MCF 10A (cell line): ENCODE measurements around the gene PRR33. TPM values are rescaled to one million over a fixed set of nuclear protein-coding genes. Genes with fewer than 3 reads are reported as not detected.

Experiments used
- BruUV-seq: library from RNA; stranded (reverse); fragments of 400-500 nt; replicated peaks from 2 replicates; lab custom pipeline; 2021; lab: Mats Ljungman, UMichigan
- CTCF ChIA-PET: fragments of 300-600 bp; sonication (Branson Sonifier 250); formaldehyde crosslinking; extraction: SDS; loops from one replicate; lab custom pipeline; 2021; ENCODE audit warnings: antibody characterized with exemption, inconsistent platforms; lab: Yijun Ruan, JAX
- POLR2A ChIA-PET: fragments of 300-600, 350-650 bp; sonication (Branson Sonifier 250); formaldehyde crosslinking; extraction: SDS; loops from one replicate; lab custom pipeline; 2020; ENCODE audit warnings: antibody characterized with exemption, inconsistent platforms; lab: Yijun Ruan, JAX
- DNase-seq: peaks from one replicate; pipeline ENCODE4 v3.0.0-alpha.2; 2018; ENCODE audit not compliant: unreplicated experiment
- H3K27ac Mint-ChIP-seq: one replicate; pipeline ENCODE4 v1.8.0; 2022; ENCODE audit warnings: mild to moderate bottlenecking, low read depth, mixed read lengths; ENCODE audit not compliant: unreplicated experiment
- H3K27me3 Mint-ChIP-seq: one replicate; pipeline ENCODE4 v1.8.0; 2022; ENCODE audit warnings: mixed read lengths; ENCODE audit not compliant: insufficient read depth, unreplicated experiment
- H3K36me3 Mint-ChIP-seq: one replicate; pipeline ENCODE4 v1.8.0; 2022; ENCODE audit warnings: mild to moderate bottlenecking, moderate library complexity, mixed read lengths; ENCODE audit not compliant: insufficient read depth, unreplicated experiment
- H3K4me1 Mint-ChIP-seq: one replicate; pipeline ENCODE4 v1.8.0; 2022; ENCODE audit warnings: mixed read lengths; ENCODE audit not compliant: insufficient read depth, unreplicated experiment
- H3K4me3 Mint-ChIP-seq: one replicate; pipeline ENCODE4 v1.8.0; 2022; ENCODE audit warnings: mild to moderate bottlenecking, moderate library complexity, mixed read lengths; ENCODE audit not compliant: unreplicated experiment
- H3K9me3 Mint-ChIP-seq: one replicate; pipeline ENCODE4 v1.8.0; 2022; ENCODE audit warnings: mixed read lengths; ENCODE audit not compliant: unreplicated experiment
- CTCF ChIP-seq: fragments of 200-600 bp; IDR thresholded peaks from one replicate; pipeline ENCODE4 v1.8.0; 2022; ENCODE audit warnings: antibody characterized with exemption, mild to moderate bottlenecking; ENCODE audit not compliant: unreplicated experiment
- intact Hi-C: fragments of 100-400 bp; cut with micrococcal nuclease; formaldehyde crosslinking; loops from 2 replicates; pipeline ENCODE4 v1.14.1; 2022
- total RNA-seq: library from RNA; stranded (reverse); gene quantifications from 2 replicates; pipeline ENCODE4 v1.2.3, GENCODE V29; 2022

The PRR33 gene
- total RNA-seq, 1 experiment from 2014 or later, result not detected

GRCh38 chr11:1854132-1854948 is 37.4 kb downstream of the PRR33 start:
- Mint-ChIP-seq H3K4me1 (no peaks in the 10 kb centered on the region), H3K36me3 (peaks cover 4% of the 10 kb centered on the region), H3K27me3 (no peaks in the 10 kb centered on the region), H3K27ac (no peak overlapping the region), H3K9me3 (no peaks in the 10 kb centered on the region), H3K4me3 (no peak overlapping the region)
- CTCF ChIA-PET, result interaction anchor here (0.5 to 1.7 kb wide), 3 partner anchors 22 to 160 kb away, joined by 3 to 4 read pairs (median 4); no protein-coding TSS in a partner anchor
- no TSS peak for BruUV-seq
- intact Hi-C loops, result no loop called here
- TF ChIP-seq CTCF, result no peak
- POLR2A ChIA-PET, result interaction anchor here (1.2 kb wide), 1 partner anchor 22 kb away, joined by 3 read pairs; no protein-coding TSS in a partner anchor
- no peak for DNase-seq

GRCh38 chr11:1853376-1854131 is 38.1 kb downstream of the PRR33 start:
- ChIA-PET POLR2A (interaction anchor here (1.2 kb wide), 1 partner anchor 23 kb away, joined by 3 read pairs; no protein-coding TSS in a partner anchor), CTCF (interaction anchor here (1.7 kb wide), 1 partner anchor 22 kb away, joined by 3 read pairs; no protein-coding TSS in a partner anchor)
- no peak overlapping the region for H3K4me3 Mint-ChIP-seq
- H3K36me3 Mint-ChIP-seq, result peaks cover 7% of the 10 kb centered on the region
- H3K27me3 Mint-ChIP-seq, result no peaks in the 10 kb centered on the region
- H3K27ac Mint-ChIP-seq, result no peak overlapping the region
- no peak for TF ChIP-seq CTCF
- no TSS peak for BruUV-seq
- H3K9me3 Mint-ChIP-seq, result no peaks in the 10 kb centered on the region
- peaks cover 4% of the 10 kb centered on the region for H3K4me1 Mint-ChIP-seq
- intact Hi-C loops, result no loop called here
- no peak for DNase-seq

- H3K4me3 Mint-ChIP-seq, result no peak within 1 kb of the TSS
- no peaks in the 10 kb centered on the region for H3K27me3 Mint-ChIP-seq
- POLR2A ChIA-PET, result no interaction called here
- no peak for DNase-seq
- peaks cover 11% of the 10 kb centered on the region for H3K4me1 Mint-ChIP-seq
- H3K27ac Mint-ChIP-seq, result no peak within 1 kb of the TSS
- CTCF ChIA-PET, result interaction anchor here (0.6 to 1.7 kb wide), 4 partner anchors 21 to 350 kb away, joined by 3 to 5 read pairs (median 3); no protein-coding TSS in a partner anchor
- peaks cover 7% of the 10 kb centered on the region for H3K36me3 Mint-ChIP-seq
- intact Hi-C loops, result no loop called here
- H3K9me3 Mint-ChIP-seq, result no peaks in the 10 kb centered on the region
- TF ChIP-seq CTCF, result no peak
- no TSS peak for BruUV-seq
Measured at GRCh38 chr11:1852877-1853276, 38.8 kb downstream of the PRR33 start, which contains the start of gene LSP1. TSS of gene LSP1 (plus strand) at chr11:1853084. CDS start at chr11:1853145, 61 bp downstream.
